Measurements from ENCODE around the gene PCNX4.

DNA sequence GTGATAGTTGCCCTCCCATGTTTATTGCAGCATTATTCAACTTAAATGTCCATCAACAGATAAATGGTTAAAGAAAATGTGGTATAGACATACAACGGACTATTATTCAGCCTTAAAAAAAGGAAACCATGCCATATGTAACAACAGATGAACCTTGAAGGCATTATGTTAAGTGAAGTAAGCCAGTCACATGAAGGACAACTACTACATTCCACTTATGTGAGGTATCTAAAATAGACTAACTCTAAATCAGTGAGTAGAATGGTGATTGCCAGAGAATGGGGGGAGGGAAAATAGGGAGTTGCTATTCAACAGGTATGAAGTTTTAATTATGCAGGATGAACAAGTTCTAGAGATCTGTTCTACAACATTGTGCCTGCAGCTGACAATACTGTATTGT is 10.1 kb downstream of the PCNX4 start:
- TF ChIP-seq, protein P1, sequence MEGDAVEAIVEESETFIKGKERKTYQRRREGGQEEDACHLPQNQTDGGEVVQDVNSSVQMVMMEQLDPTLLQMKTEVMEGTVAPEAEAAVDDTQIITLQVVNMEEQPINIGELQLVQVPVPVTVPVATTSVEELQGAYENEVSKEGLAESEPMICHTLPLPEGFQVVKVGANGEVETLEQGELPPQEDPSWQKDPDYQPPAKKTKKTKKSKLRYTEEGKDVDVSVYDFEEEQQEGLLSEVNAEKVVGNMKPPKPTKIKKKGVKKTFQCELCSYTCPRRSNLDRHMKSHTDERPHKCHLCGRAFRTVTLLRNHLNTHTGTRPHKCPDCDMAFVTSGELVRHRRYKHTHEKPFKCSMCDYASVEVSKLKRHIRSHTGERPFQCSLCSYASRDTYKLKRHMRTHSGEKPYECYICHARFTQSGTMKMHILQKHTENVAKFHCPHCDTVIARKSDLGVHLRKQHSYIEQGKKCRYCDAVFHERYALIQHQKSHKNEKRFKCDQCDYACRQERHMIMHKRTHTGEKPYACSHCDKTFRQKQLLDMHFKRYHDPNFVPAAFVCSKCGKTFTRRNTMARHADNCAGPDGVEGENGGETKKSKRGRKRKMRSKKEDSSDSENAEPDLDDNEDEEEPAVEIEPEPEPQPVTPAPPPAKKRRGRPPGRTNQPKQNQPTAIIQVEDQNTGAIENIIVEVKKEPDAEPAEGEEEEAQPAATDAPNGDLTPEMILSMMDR (IDR thresholded peaks at IDR 0.05 in 2 of 3, conservative IDR thresholded peaks at IDR 0.05 in 1 of 3; ENCODE audit: borderline replicate concordance in 1 of 3, insufficient read depth in 1 of 3, low read depth in 2 of 3, low read length in 2 of 3) = no peak
- TF ChIP-seq, protein P2, sequence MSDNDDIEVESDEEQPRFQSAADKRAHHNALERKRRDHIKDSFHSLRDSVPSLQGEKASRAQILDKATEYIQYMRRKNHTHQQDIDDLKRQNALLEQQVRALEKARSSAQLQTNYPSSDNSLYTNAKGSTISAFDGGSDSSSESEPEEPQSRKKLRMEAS (IDR thresholded peaks at IDR 0.05) = no peak

All from HCT116 (cell line).